ENCODE results near the gene OR8U1.
"Not testable (repeated sequence)": the region's sequence is repeated elsewhere in the genome, so short reads cannot be mapped to it uniquely, and the experiment has no call there.

The OR8U1 gene

DNA sequence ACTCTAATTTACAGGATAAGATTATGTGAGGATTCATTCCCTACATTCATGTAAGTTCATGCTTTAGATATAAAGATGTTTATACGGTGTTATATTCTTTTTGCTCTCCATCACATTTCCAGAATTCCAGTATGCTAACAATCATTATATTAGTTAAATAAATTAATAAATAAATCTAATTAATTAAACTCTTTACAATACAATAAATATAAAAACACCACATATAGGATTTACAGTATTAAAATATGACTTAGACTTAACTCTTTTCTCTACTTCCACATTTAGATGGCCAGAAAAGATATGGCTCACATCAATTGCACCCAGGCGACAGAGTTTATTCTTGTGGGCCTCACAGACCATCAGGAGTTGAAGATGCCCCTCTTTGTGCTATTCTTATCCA lies at the start of gene OR8U1:
Gene OR8U1 (plus strand): TSS at position 301 of the 400 bp plus-strand sequence. CDS start 0 bp downstream, at position 301.
- no peak for DNase-seq (ENCODE audit: low read depth in 2 of 2)

DNA sequence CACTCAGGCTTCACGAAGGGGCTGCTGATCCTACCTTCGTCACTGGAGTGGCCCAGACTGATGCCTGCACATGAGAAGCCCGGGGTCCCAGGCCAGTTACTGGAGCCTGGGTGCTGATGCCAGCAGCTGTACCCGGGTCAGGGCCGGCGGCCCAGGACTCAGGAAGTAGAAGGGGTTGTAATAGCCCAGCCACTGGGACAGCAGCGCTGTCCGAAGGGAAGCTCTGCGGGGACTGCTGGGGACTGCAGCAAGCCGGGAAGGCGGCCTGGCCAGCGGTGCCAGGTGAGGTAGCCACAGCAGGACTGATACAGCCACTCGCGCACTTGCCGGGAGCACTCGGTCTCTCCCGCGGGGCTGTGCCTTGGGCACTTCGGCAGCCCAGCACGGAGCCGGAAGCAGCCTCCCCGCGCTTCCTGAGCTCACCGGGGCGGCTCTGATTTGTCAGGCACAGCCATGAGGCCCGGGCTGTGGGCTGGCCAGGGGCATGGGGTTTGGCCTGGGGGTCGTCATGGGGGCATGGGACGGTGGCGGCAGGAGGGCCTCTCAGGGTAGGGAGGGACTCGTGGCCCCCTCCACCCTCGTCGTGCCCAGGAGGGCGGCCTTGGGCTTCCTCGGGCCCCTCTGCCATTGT lies 43.4 kb upstream of the OR8U1 start:
- DNase-seq (ENCODE audit: low read depth in 2 of 2) = no peak

DNA sequence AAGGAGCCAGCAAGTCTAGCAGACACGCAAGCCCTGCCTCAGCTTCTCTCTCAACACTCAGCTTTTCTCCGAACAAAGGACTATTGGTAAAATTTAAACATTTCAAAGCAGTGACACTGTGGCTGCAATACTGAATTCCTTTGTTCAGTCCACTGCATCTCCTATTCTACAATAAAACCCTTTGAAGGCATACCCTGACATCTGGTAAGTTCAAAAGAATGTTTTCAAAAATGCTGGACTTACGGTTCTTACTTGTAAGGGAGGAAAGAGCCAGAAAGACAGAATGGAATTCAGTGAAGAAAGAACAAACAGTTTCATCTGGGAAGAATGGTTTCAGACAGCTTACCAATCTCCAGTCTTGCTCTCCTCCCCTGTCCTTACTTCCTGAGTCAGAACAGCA lies 42.3 kb upstream of the OR8U1 start:
- no peak for DNase-seq (ENCODE audit: low read depth in 2 of 2)

DNA sequence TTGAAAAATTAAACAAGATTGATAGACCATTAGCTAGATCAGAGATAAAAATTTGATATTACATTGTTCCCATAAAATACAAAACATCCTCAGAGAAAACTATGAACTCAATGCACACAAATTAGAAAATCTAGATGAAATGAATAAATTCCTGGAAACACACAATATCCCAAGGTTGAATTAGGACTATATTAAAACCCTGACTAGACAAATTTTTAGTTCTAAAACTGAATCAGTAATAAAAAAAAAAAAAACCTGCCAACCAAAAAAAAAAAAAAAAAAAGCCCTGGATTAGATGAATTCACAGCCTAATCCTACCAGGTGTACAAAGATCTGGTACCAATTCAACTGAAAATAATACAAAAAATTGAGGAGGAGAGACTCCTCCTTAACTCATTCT lies 35.1 kb upstream of the OR8U1 start:
- DNase-seq (ENCODE audit: low read depth in 2 of 2) = no peak

DNA sequence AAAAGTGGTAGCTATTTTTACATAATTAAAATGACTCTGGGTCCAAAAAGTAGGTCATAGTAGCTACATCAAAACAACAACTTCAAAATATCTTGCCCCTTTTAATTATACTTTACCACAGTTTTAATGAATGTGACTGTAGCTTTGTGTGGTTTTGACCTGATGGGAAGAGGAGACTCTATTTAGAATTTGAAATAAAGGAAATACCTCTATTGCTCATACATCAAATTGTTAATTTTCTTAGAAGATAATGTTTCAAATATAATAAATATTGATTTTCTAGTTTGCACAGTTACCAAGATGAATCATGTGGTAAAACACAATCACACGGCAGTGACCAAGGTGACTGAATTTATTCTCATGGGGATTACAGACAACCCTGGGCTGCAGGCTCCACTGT lies 29.7 kb upstream of the OR8U1 start, which contains the start of gene OR8K1:
Gene OR8K1 (plus strand): TSS at position 301 of the 400 bp plus-strand sequence. CDS start 0 bp downstream, at position 301.
- DNase-seq (ENCODE audit: low read depth in 2 of 2) = no peak

DNA sequence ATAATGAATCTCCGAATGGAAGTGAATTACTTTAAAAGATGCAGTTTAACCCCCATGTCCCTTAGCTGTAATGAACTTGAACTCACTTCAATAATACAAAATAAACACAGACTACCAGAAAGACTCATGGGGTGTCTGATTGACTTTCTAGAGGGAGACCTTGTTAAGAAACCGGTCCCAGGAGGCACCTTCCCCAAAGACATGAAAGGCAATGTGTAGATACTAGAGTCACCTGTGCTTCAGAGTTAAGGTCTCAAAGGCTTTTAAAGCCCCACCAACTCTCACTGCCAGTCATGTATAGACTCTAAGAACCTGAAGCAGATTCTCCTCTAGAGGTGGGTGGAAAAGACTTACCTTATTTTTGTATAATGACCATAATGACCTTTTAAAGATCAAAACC lies 21.4 kb upstream of the OR8U1 start, which contains the start of gene OR8J1:
Gene OR8J1 (plus strand): TSS at position 301 of the 400 bp plus-strand sequence. CDS start 5,956 bp downstream, outside the sequence.
- DNase-seq (ENCODE audit: low read depth in 2 of 2) = no peak

DNA sequence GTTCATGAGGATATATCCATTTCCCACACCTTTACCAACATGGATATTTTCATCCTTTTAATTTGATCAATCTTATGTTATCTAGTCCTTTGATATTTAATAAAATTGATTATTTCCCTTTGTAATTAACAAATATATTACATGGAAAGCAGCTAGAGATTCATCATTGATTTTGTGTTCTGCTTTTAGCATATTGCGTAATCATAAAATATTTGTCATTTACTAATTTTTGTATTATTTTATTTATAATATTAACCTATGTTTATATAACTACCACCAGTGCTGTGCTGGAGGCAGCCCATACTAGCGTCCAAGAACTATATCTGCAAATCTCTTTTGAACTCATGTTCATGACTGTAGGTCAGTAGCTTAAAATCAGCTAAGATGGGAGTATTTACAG lies 4.7 kb downstream of the OR8U1 start:
- no peak for DNase-seq (ENCODE audit: low read depth in 2 of 2)

DNA sequence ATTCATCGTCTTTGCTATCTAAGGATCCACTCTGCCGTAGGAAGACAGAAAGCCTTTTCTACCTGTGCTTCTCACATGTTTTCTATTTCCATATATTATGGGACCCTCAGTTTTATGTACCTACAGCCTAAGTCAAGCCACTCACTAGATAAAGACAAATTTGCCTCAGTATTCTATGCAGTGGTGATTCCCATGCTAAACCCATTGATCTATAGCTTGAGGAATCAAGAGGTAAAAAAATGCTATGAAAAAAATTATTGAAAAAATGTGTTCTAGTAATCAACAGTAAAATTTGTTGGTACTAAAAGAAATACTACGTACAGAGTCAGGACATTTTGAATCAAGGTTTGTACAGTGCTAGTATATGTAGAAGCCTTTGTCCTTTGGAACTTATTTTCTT lies 19.0 kb downstream of the OR8U1 start:
- no peak for DNase-seq (ENCODE audit: low read depth in 2 of 2)

DNA sequence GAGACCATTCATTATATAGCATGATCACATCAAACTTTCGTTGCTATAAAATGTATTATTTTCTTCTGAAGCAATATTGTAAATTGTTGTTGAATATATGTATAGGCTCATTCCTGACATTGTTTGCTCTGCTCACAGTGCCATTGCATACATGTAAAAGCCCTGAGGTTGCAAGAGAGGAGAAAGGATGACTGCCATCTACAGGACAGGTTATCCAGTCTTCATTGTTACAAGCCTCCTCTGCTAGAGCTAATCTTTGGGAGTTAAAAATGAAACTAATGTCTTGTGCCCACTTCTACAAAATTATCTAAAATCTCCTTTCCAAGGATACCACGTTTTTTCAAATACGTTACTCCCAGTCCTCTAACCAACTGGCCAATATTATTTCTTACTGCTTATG lies 20.6 kb downstream of the OR8U1 start:
- DNase-seq (ENCODE audit: low read depth in 2 of 2) = no peak

DNA sequence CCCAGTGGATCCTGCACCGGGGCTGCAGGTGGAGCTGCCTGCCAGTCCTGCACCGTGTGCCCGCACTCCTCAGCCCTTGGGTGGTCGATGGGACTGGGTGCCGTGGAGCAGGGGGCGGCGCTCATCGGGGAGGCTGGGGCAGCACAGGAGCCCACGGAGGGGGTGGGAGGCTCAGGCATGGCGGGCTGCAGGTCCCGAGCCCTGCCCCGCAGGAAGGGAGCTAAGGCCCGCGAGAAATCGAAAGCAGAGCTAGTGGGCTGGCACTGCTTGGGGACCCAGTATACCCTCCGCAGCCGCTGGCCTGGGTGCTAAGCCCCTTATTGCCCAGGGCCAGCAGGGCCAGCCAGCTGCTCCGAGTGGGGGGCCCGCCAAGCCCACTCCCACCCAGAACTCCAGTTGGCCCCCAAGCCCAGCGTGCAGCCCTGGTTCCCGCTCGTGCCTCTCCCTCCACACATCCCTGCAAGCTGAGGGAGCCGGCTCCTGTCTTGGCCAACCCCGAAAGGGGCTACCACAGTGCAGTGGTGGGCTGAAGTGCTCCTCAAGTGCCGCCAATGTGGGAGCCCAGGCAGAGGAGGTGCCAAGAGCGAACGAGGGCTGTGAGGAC lies 26.5 kb downstream of the OR8U1 start:
- DNase-seq (ENCODE audit: low read depth in 2 of 2) = not testable (repeated sequence)

DNA sequence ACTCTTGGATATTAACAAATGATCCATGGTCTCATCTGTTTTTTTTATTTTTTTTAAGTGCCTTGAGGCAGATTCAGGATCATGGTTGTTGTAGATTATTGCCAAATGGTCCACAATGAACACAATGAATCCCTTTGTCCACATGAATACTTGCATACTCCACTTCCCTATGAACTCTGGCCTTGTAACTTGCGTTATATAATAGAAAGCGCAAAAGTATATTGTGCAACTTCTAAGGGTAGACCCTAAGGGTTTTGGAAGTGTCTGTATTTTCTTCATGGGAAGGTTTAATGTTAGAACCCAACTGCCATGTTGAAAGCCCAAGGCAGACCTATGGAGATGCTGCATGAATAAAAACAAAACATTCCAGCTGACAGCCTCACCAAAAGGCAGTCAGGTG lies 29.0 kb downstream of the OR8U1 start:
- no peak for DNase-seq (ENCODE audit: low read depth in 2 of 2)

DNA sequence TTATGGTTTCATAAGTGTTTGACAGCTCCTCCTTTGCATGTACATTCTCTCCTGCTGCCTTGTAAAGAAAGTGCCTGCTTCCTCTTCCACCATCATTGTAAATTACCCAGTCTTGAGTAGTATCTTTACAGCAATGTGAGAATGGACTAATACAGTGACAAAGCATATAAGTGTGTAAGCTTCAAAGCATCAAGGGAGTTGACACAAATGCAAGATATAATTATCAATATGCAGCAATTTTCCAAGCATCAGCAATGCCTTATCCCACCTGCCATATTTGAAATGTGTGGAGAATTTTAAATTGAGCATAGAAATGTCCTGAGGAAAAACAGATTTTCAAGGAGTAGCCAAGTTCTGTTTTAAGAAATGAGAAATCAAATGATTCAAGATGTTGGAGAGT lies 35.4 kb downstream of the OR8U1 start:
- no peak for DNase-seq (ENCODE audit: low read depth in 2 of 2)

DNA sequence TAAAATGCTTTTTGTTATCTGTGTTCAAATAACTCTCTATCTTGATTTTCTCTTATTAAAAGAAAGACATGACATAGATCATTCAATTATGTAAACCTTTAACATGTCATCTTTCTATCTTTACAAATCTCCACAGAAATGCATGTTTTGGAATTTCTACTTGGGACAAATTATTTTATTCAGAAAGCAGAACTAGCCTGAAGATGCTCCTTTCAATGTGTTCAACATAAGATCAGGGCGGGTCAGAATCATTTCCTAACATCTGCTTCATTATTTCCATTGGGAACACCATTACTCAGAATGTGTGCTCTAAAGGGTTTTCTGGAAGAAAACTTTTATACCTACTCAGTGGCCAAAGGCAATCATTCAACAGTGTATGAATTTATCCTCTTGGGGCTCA lies 37.0 kb downstream of the OR8U1 start, which contains the start of gene OR5AL1:
Gene OR5AL1 (plus strand): TSS at position 301 of the 400 bp plus-strand sequence.
- DNase-seq (ENCODE audit: low read depth in 2 of 2) = no peak
